Peyer's patch (tissue), 4 donors: ENCODE data around the gene TARP.
"Not testable (repeated sequence)": the region's sequence is repeated elsewhere in the genome, so short reads cannot be mapped to it uniquely, and the experiment has no call there.

ENCODE experiments used
- CTCF ChIP-seq, 6 experiments: fragments of 450-650 bp in 4 of 6; fragments of 200-600 bp in 2 of 6; sonication (generic) in 1 of 6; IDR thresholded peaks; one replicate each; pipeline ENCODE4 v1.5.1; 2017 to 2019; ENCODE audit warnings: antibody characterized with exemption in 6 of 6, mild to moderate bottlenecking in 3 of 6, moderate library complexity in 1 of 6
- POLR2A ChIP-seq, 2 donors: fragments of 450-650 bp; IDR thresholded peaks; one replicate each; pipeline ENCODE4 v1.5.1; 2017; ENCODE audit warnings: antibody characterized with exemption in 2 of 2, mild to moderate bottlenecking in 2 of 2, moderate library complexity in 2 of 2

- not testable (repeated sequence) for TF ChIP-seq POLR2A, CTCF (IDR thresholded peaks at IDR 0.05)
These were observed 38.7 kb downstream of the TARP start for GRCh38 chr7:38234759-38235158.
